Upper lobe of left lung (tissue), 6 donors: Measurements from ENCODE around the gene DNAH8. TPM values are rescaled to one million over a fixed set of nuclear protein-coding genes. Genes with fewer than 3 reads are reported as not detected.

Source experiments
- ATAC-seq, 2 donors: fragments of 200-7000 bp; cut with Tn5 transposase; one replicate each; pipeline ENCODE4 v1.9.1; 2022; ENCODE audit warnings: mild to moderate bottlenecking in 2 of 2, moderate library complexity in 2 of 2; ENCODE audit not compliant: low FRiP score in 2 of 2
- DNase-seq, 2 donors: peaks; one replicate each; pipeline ENCODE4 v3.0.0-alpha.2; 2019 to 2020
- H3K27ac ChIP-seq, 4 donors: fragments of 200-600 bp; sonication (generic); one replicate each; pipeline ENCODE4 v1.5.1; 2016 to 2019
- H3K27me3 ChIP-seq, 4 donors: fragments of 200-600 bp; sonication (generic); one replicate each; pipeline ENCODE4 v1.5.1; 2017 to 2019
- H3K36me3 ChIP-seq, 4 donors: fragments of 200-600 bp; sonication (generic); one replicate each; pipeline ENCODE4 v1.5.1; 2016 to 2019
- H3K4me1 ChIP-seq, 4 donors: fragments of 200-600 bp; sonication (generic); one replicate each; pipeline ENCODE4 v1.5.1; 2018 to 2019
- H3K4me3 ChIP-seq, 4 donors: fragments of 200-600 bp; sonication (generic); one replicate each; pipeline ENCODE4 v1.5.1; 2017 to 2019; ENCODE audit warnings: mild to moderate bottlenecking in 2 of 4, moderate library complexity in 1 of 4
- H3K9me3 ChIP-seq, 4 donors: fragments of 200-600 bp; sonication (generic); one replicate each; pipeline ENCODE4 v1.5.1; 2018 to 2019
- EP300 ChIP-seq, 4 donors: sonication (generic); formaldehyde crosslinking; IDR thresholded peaks; one replicate each; pipeline ENCODE4 v1.5.1; 2017; ENCODE audit warnings: antibody characterized with exemption in 4 of 4, control low read depth in 2 of 4
- POLR2A ChIP-seq, 4 donors: fragments of 450-650 bp; IDR thresholded peaks; one replicate each; pipeline ENCODE4 v1.5.1; 2016 to 2017; ENCODE audit warnings: antibody characterized with exemption in 4 of 4, mild to moderate bottlenecking in 2 of 4
- POLR2AphosphoS5 ChIP-seq, 2 donors: sonication (generic); formaldehyde crosslinking; IDR thresholded peaks; one replicate each; pipeline ENCODE4 v1.5.1; 2017; ENCODE audit warnings: antibody characterized with exemption in 2 of 2
- WGBS, 2 donors: methylation state at CpG; one replicate each; pipeline ENCODE4 v1.1.5; 2017 to 2018; 5-methylcytosine and 5-hydroxymethylcytosine counted together
- total RNA-seq, 6 donors: library from RNA; depleted of rRNA in 4 of 6; stranded (reverse); fragments of >200 nt in 4 of 6; gene quantifications; one replicate each; pipeline versions ENCODE4 v1.1.0 to v1.2.1, GENCODE V29; 2016 to 2021
- TF ChIP-seq, protein P1 (sequence below), 6 experiments: fragments of 450-650 bp in 4 of 6; fragments of 200-600 bp in 2 of 6; sonication (generic) in 2 of 6; IDR thresholded peaks; one replicate each; pipeline ENCODE4 v1.5.1; 2016 to 2019; ENCODE audit warnings: antibody characterized with exemption in 6 of 6
- donor health status: DM: no; HTN: no; CAD: no; lungs with moderate emphysema.
- donor health status: DM: no; HTN: yes; CAD: no; lungs with severe emphysema.

Gene DNAH8
- total RNA-seq, 6 donors from 2014 or later, result under 0.01 to 0.24 (median 0.15) TPM; not detected in 2

- WGBS, 2 donors, result 92 to 93% methylated on average over 3 of the region's 3 CpGs
Measured at GRCh38 chr6:38806833-38807232, 91.7 kb downstream of the DNAH8 start.

DNA sequence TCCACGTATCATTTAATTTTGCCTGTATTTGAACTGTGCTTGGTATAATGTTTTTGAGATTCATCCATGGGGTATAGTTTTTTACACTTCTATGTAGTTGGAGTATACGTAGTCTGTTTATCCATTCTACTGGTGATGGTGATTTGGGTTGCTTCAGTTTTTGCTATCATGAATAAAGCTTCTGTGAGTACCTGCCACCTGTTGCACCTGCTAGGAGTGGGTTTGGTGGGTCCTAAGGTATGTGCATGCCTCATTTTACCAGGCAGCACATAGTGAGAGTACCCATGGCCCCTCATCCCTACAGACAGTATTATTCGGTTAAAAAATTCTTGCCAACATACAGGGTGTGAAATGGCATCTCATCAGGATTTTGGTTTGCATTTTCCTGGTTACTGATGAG is 92.9 kb downstream of the DNAH8 start:
- ATAC-seq (no peak), DNase-seq (no peak)
- Histone ChIP-seq H3K4me3 (no peak overlapping the region), H3K36me3 (no peaks in the 10 kb centered on the region), H3K9me3 (no peaks in the 10 kb centered on the region), H3K27ac (no peak overlapping the region), H3K27me3 (no peaks in the 10 kb centered on the region), H3K4me1 (no peaks in the 10 kb centered on the region)
- TF ChIP-seq, protein P1, sequence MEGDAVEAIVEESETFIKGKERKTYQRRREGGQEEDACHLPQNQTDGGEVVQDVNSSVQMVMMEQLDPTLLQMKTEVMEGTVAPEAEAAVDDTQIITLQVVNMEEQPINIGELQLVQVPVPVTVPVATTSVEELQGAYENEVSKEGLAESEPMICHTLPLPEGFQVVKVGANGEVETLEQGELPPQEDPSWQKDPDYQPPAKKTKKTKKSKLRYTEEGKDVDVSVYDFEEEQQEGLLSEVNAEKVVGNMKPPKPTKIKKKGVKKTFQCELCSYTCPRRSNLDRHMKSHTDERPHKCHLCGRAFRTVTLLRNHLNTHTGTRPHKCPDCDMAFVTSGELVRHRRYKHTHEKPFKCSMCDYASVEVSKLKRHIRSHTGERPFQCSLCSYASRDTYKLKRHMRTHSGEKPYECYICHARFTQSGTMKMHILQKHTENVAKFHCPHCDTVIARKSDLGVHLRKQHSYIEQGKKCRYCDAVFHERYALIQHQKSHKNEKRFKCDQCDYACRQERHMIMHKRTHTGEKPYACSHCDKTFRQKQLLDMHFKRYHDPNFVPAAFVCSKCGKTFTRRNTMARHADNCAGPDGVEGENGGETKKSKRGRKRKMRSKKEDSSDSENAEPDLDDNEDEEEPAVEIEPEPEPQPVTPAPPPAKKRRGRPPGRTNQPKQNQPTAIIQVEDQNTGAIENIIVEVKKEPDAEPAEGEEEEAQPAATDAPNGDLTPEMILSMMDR (IDR thresholded peaks at IDR 0.05), result no peak
- TF ChIP-seq POLR2A (IDR thresholded peaks at IDR 0.05), result no peak
- TF ChIP-seq POLR2AphosphoS5 (IDR thresholded peaks at IDR 0.05), result no peak
- no peak for TF ChIP-seq EP300 (IDR thresholded peaks at IDR 0.05)
- WGBS, 2 donors, result 65 to 71% methylated on average over 3 of the region's 3 CpGs

More at GRCh38 chr6:38806833-38807232, 91.7 kb downstream of the DNAH8 start:
- no peaks in the 10 kb centered on the region for H3K36me3 ChIP-seq
- ATAC-seq (no peak), DNase-seq (no peak)
- TF ChIP-seq EP300 (IDR thresholded peaks at IDR 0.05), result no peak
- TF ChIP-seq POLR2AphosphoS5 (IDR thresholded peaks at IDR 0.05), result no peak
- no peak for TF ChIP-seq POLR2A (IDR thresholded peaks at IDR 0.05)
- TF ChIP-seq, protein P1 (IDR thresholded peaks at IDR 0.05), result no peak
- no peak overlapping the region for H3K4me3 ChIP-seq
- no peaks in the 10 kb centered on the region for H3K27me3 ChIP-seq
- no peak overlapping the region for H3K27ac ChIP-seq
- H3K4me1 ChIP-seq, result no peaks in the 10 kb centered on the region
- H3K9me3 ChIP-seq, result no peaks in the 10 kb centered on the region

- no peaks in the 10 kb centered on the region for H3K4me1 ChIP-seq
- no peak overlapping the region for H3K4me3 ChIP-seq
- 34 to 46% methylated on average over 5 of the region's 5 CpGs for WGBS, 2 donors
- H3K36me3 ChIP-seq, result no peaks in the 10 kb centered on the region
- DNase-seq, result no peak
- H3K27me3 ChIP-seq, result no peaks in the 10 kb centered on the region
- ATAC-seq, result no peak
- no peak overlapping the region for H3K27ac ChIP-seq
- TF ChIP-seq POLR2A (IDR thresholded peaks at IDR 0.05) (no peak), EP300 (IDR thresholded peaks at IDR 0.05) (no peak), POLR2AphosphoS5 (IDR thresholded peaks at IDR 0.05) (no peak)
- TF ChIP-seq, protein P1 (IDR thresholded peaks at IDR 0.05), result no peak
- H3K9me3 ChIP-seq, result no peaks in the 10 kb centered on the region
Measured at GRCh38 chr6:38813041-38813823, 98.1 kb downstream of the DNAH8 start.

GRCh38 chr6:38814761-38815160 is 99.7 kb downstream of the DNAH8 start:
- DNase-seq (no peak), ATAC-seq (no peak)
- H3K36me3 ChIP-seq, result no peaks in the 10 kb centered on the region
- no peaks in the 10 kb centered on the region for H3K4me1 ChIP-seq
- H3K27me3 ChIP-seq, result no peaks in the 10 kb centered on the region
- no peak overlapping the region for H3K4me3 ChIP-seq
- 71 to 72% methylated on average over 5 of the region's 5 CpGs for WGBS, 2 donors
- no peak overlapping the region for H3K27ac ChIP-seq
- no peaks in the 10 kb centered on the region for H3K9me3 ChIP-seq
- TF ChIP-seq POLR2AphosphoS5 (IDR thresholded peaks at IDR 0.05) (no peak), EP300 (IDR thresholded peaks at IDR 0.05) (no peak), POLR2A (IDR thresholded peaks at IDR 0.05) (no peak)
- TF ChIP-seq, protein P1 (IDR thresholded peaks at IDR 0.05), result no peak

DNA sequence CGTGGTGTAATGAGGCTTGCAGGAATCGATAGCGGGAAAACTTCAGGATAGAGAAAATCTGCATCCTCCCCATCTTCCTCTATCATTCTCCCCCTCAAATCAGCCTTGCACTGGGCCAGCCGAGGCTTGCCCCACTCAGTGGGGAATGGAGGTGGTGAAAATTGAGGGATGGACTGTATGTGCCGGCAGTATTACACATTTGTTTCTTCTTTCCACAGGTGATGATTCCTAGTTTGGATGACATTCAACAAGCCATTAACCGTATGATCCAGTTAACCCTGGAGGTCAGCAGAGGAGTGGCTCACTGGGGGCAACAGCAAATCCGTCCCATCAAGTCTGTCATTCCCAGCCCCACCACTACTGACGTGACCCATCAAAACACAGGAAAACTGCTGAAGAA is 100.1 kb downstream of the DNAH8 start:
- no peaks in the 10 kb centered on the region for H3K27me3 ChIP-seq
- H3K27ac ChIP-seq, result no peak overlapping the region
- no peak for ATAC-seq
- 89 to 90% methylated on average over 8 of the region's 8 CpGs for WGBS, 2 donors
- no peaks in the 10 kb centered on the region for H3K9me3 ChIP-seq
- no peak for DNase-seq
- no peak overlapping the region for H3K4me3 ChIP-seq
- H3K36me3 ChIP-seq, result no peaks in the 10 kb centered on the region
- TF ChIP-seq EP300 (IDR thresholded peaks at IDR 0.05) (no peak), POLR2A (IDR thresholded peaks at IDR 0.05) (no peak), POLR2AphosphoS5 (IDR thresholded peaks at IDR 0.05) (no peak)
- TF ChIP-seq, protein P1 (IDR thresholded peaks at IDR 0.05), result no peak
- H3K4me1 ChIP-seq, result no peaks in the 10 kb centered on the region
